D341Med (cell line): ENCODE measurements around the gene CDHR4.
A peak's percentile ranks its signal among the peaks of the same experiment; 100 is the strongest.
"Not testable (repeated sequence)": the region's sequence is repeated elsewhere in the genome, so short reads cannot be mapped to it uniquely, and the experiment has no call there.

Experiments
- DNase-seq: peaks from one replicate; pipeline ENCODE4 v3.0.0; 2012; ENCODE audit warnings: low spot score

Gene CDHR4

GRCh38 chr3:49802719-49803464 is 3.2 kb upstream of the CDHR4 start, which contains the start of gene INKA1:
Gene INKA1 (plus strand): TSS chr3:49803261. CDS start chr3:49803393, 132 bp downstream.
- DNase-seq = peak; percentile 96

GRCh38 chr3:49801160-49801559 is 1.5 kb upstream of the CDHR4 start:
- DNase-seq = no peak

- DNase-seq = no peak
Observed at GRCh38 chr3:49799105-49799504, 568 bp downstream of the CDHR4 start.

GRCh38 chr3:49794926-49795905 is 4.5 kb downstream of the CDHR4 start:
- peak; percentile 12 for DNase-seq

- DNase-seq = no peak
Observed at GRCh38 chr3:49794431-49794830, 5.2 kb downstream of the CDHR4 start.

- no peak for DNase-seq
Observed at GRCh38 chr3:49793486-49794085, 6.1 kb downstream of the CDHR4 start.

GRCh38 chr3:49792371-49793150 is 7.1 kb downstream of the CDHR4 start:
- DNase-seq = no peak

GRCh38 chr3:49791571-49791970 is 8.1 kb downstream of the CDHR4 start:
- no peak for DNase-seq

GRCh38 chr3:49790626-49791411 is 8.9 kb downstream of the CDHR4 start:
- DNase-seq = no peak

- DNase-seq = no peak
Observed at GRCh38 chr3:49788056-49788455, 11.6 kb downstream of the CDHR4 start.

GRCh38 chr3:49787536-49787935 is 12.1 kb downstream of the CDHR4 start:
- DNase-seq = no peak

GRCh38 chr3:49787182-49787464 is 12.6 kb downstream of the CDHR4 start:
- no peak for DNase-seq

- peak; percentile 99 for DNase-seq
Observed at GRCh38 chr3:49786357-49787181, 13.1 kb downstream of the CDHR4 start, which contains the start of gene IP6K1. Gene IP6K1 (minus strand): TSS chr3:49786542. CDS start chr3:49748040, 38,502 bp downstream.

- DNase-seq = peak; percentile 54
Observed at GRCh38 chr3:49785565-49786356, 13.9 kb downstream of the CDHR4 start.

- not testable (repeated sequence) for DNase-seq
Observed at GRCh38 chr3:49782277-49782676, 17.4 kb downstream of the CDHR4 start.

- DNase-seq = peak; percentile 22
Observed at GRCh38 chr3:49781415-49782199, 18.1 kb downstream of the CDHR4 start.

GRCh38 chr3:49780975-49781365 is 18.7 kb downstream of the CDHR4 start:
- not testable (repeated sequence) for DNase-seq
